ENCODE measurements around the gene NIBAN1.

NIBAN1 gene

GRCh38 chr1:184935920-184936798, 38.1 kb downstream of the NIBAN1 start:
- Histone ChIP-seq H3K4me1 (no peaks in the 10 kb centered on the region), H3K27me3 (no peaks in the 10 kb centered on the region; the same call in 1 of the 2 replicates), H3K4me3 (ENCODE audit: low read depth, low read length) (no peak overlapping the region), H3K9me3 (no peaks in the 10 kb centered on the region), H3K36me3 (no peaks in the 10 kb centered on the region)
- no peak for TF ChIP-seq CTCF (IDR thresholded peaks at IDR 0.05; ENCODE audit: low read depth, low read length)
- no peak for DNase-seq

DNA sequence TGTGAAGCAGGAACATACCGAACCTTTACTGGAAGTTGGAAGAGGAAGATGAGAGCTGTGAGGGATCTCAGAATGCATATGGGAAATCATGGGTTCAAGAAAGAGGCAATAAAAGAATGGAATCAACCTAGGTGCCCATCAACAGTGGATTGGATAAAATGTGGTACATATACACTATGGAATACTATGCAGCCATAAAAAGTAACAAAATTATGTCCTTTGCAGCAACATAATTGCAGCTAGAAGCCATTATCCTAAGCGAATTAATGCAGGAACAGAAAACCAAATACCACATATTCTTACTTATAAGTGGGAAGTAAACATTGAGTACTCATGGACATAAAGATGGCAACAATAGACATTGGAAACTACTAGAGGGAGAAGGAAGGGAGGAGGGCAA, 40.4 kb downstream of the NIBAN1 start:
- no peak for TF ChIP-seq CTCF (IDR thresholded peaks at IDR 0.05; ENCODE audit: low read depth, low read length)
- no peak overlapping the region for H3K4me3 ChIP-seq (ENCODE audit: low read depth, low read length)
- no peaks in the 10 kb centered on the region for H3K36me3 ChIP-seq
- H3K4me1 ChIP-seq = no peaks in the 10 kb centered on the region
- H3K27me3 ChIP-seq = no peaks in the 10 kb centered on the region; the same call in 1 of the 2 replicates
- no peaks in the 10 kb centered on the region for H3K9me3 ChIP-seq
- DNase-seq = no peak

DNA sequence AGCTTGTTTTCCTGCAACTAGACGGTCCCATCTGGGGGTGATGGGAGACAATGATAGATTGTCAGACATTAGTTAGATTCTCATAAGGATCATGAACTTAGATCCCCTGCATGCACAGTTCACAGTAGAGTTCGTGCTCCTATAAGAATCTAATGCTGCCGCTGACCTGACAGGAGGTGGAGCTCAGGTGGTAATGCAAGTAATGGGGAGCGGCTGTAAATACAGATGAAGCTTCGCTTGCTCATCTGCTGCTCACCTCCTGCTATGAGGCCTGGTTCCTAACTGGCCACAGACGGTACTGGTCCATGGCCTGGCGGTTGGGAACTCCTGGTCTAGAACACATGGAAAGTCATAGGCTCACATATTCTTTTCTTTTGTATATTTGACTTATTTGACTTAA, 42.0 kb downstream of the NIBAN1 start:
- Histone ChIP-seq H3K4me3 (ENCODE audit: low read depth, low read length) (no peak overlapping the region), H3K36me3 (no peaks in the 10 kb centered on the region), H3K27me3 (no peaks in the 10 kb centered on the region; the same call in 1 of the 2 replicates), H3K9me3 (no peaks in the 10 kb centered on the region), H3K4me1 (no peaks in the 10 kb centered on the region)
- TF ChIP-seq CTCF (IDR thresholded peaks at IDR 0.05; ENCODE audit: low read depth, low read length) = no peak
- DNase-seq = no peak

DNA sequence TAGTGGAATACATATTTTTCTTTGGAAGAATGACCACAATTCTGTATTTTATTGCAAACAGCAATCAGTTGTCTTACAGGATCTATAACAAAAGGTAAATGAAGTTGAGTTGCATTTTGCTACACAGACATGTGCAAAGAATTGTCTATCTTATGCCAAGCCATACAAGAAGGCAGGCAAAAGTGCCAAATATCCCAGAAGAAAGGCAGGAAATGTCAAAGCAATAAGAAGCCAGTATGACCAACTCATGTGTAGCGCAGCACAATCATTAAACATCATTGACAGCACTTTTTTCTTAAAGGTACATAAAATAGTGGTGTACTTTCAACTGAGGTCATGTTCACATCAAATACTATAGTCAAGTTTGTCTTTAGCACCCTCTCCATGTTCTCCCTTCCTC, 42.7 kb downstream of the NIBAN1 start:
- H3K4me3 ChIP-seq (ENCODE audit: low read depth, low read length) = no peak overlapping the region
- no peaks in the 10 kb centered on the region for H3K9me3 ChIP-seq
- no peaks in the 10 kb centered on the region for H3K4me1 ChIP-seq
- no peaks in the 10 kb centered on the region for H3K36me3 ChIP-seq
- no peak for DNase-seq
- no peaks in the 10 kb centered on the region; the same call in 1 of the 2 replicates for H3K27me3 ChIP-seq
- TF ChIP-seq CTCF (IDR thresholded peaks at IDR 0.05; ENCODE audit: low read depth, low read length) = no peak

GRCh38 chr1:184930645-184931044, 43.7 kb downstream of the NIBAN1 start:
- no peak for DNase-seq
- Histone ChIP-seq H3K36me3 (no peaks in the 10 kb centered on the region), H3K27me3 (no peaks in the 10 kb centered on the region; the same call in 1 of the 2 replicates), H3K9me3 (no peaks in the 10 kb centered on the region), H3K4me3 (ENCODE audit: low read depth, low read length) (no peak overlapping the region), H3K4me1 (no peaks in the 10 kb centered on the region)
- no peak for TF ChIP-seq CTCF (IDR thresholded peaks at IDR 0.05; ENCODE audit: low read depth, low read length)

- H3K4me1 ChIP-seq = no peaks in the 10 kb centered on the region
- DNase-seq = no peak
- H3K9me3 ChIP-seq = no peaks in the 10 kb centered on the region
- no peaks in the 10 kb centered on the region for H3K36me3 ChIP-seq
- no peak for TF ChIP-seq CTCF (IDR thresholded peaks at IDR 0.05; ENCODE audit: low read depth, low read length)
- H3K4me3 ChIP-seq (ENCODE audit: low read depth, low read length) = no peak overlapping the region
- no peaks in the 10 kb centered on the region; the same call in 1 of the 2 replicates for H3K27me3 ChIP-seq
Measured at GRCh38 chr1:184930232-184930631, 44.1 kb downstream of the NIBAN1 start.
